KMS-11 (cell line): ENCODE data around the gene FKBP5.

Experiments
- H2AFZ ChIP-seq: fragments of 200-600 bp; sonication (generic); 2 replicates; pipeline ENCODE4 v1.6.1; 2016; ENCODE audit warnings: antibody characterized with exemption, mixed run types, low read depth
- H3K27ac ChIP-seq: fragments of 200-600 bp; sonication (generic); 2 replicates; pipeline ENCODE4 v1.6.1; 2016; ENCODE audit warnings: mild to moderate bottlenecking, mixed run types
- H3K27me3 ChIP-seq: fragments of 200-600 bp; sonication (generic); 2 replicates; pipeline ENCODE4 v1.6.1; 2017; ENCODE audit warnings: mild to moderate bottlenecking, low read depth, mixed run types, moderate library complexity; ENCODE audit not compliant: insufficient read depth
- H3K36me3 ChIP-seq: fragments of 200-600 bp; sonication (generic); 2 replicates; pipeline ENCODE4 v1.6.1; 2017; ENCODE audit warnings: mild to moderate bottlenecking, mixed run types; ENCODE audit not compliant: insufficient read depth
- H3K4me1 ChIP-seq: fragments of 200-600 bp; sonication (generic); 2 replicates; pipeline ENCODE4 v1.6.1; 2016; ENCODE audit warnings: mild to moderate bottlenecking, low read depth, mixed run types; ENCODE audit not compliant: poor library complexity, severe bottlenecking
- H3K4me2 ChIP-seq: fragments of 200-600 bp; sonication (generic); 2 replicates; pipeline ENCODE4 v1.7.0; 2016; ENCODE audit warnings: mild to moderate bottlenecking, mixed run types
- H3K4me3 ChIP-seq: fragments of 200-600 bp; sonication (generic); IDR thresholded peaks from 2 replicates; pipeline ENCODE4 v1.6.1; 2017; ENCODE audit warnings: low read depth, low read length, mixed read lengths; ENCODE audit not compliant: insufficient read depth
- H3K79me2 ChIP-seq: fragments of 200-600 bp; sonication (generic); 2 replicates; pipeline ENCODE4 v1.6.1; 2016; ENCODE audit warnings: low read depth, mixed run types; ENCODE audit not compliant: insufficient read depth
- H3K9ac ChIP-seq: fragments of 200-600 bp; sonication (generic); 2 replicates; pipeline ENCODE4 v1.6.1; 2016; ENCODE audit warnings: mild to moderate bottlenecking, mixed run types
- H4K20me1 ChIP-seq: fragments of 200-600 bp; sonication (generic); 2 replicates; pipeline ENCODE4 v1.6.1; 2016; ENCODE audit warnings: mild to moderate bottlenecking, mixed run types; ENCODE audit not compliant: insufficient read depth
- TF ChIP-seq, protein P1 (sequence below): fragments of 200-600 bp; sonication (generic); conservative IDR thresholded peaks from 2 replicates; pipeline ENCODE4 v1.6.1; 2017; ENCODE audit warnings: low read depth, mild to moderate bottlenecking, antibody characterized with exemption, low read length, moderate library complexity, mixed read lengths

Gene FKBP5

DNA sequence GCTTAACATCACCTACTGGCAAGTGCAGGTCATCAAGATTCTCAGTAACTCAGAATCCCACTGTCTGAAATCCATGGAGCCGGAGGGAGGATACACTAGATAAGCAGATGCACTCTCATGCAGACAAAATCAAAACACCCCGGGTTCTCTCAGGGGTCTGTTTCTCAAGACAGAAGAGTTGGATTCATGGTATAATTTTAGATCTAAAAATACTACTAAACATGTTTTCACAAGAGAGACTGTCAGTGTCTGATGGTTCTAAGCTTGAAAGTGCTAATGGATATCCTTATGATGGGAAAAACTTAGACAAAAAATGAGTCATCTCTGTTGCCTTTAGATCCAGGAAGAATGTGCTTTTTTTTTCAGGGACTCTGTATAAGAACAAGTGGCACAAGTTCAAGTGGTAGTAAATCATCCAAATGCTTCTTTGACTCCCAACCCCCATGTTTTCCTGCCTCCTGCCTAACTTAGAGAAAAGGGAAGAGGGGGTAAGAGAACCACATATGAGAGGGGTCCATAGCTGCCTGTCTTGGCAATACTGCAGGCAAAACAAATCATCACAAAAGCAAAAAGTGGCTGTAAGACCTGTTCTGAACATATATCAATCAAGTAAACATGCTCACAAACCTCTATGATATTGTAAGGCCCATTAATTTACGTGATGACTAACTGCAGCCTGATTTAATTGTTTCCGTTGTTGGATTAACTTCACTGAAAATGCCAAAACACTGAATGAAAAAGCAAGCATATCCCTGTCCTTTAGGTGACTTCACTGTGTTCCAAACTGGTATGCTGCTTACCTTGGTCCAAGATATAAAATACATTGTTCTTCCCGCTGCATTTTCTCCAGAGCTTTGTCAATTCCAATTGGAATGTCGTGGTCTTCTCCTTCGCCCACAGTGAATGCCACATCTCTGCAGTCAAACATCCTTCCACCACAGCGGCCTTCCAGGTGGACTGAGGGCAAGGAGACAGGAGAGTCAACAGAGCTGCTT, 92.0 kb downstream of the FKBP5 start:
- Histone ChIP-seq H3K27ac (no peak overlapping the region), H3K27me3 (no peaks in the 10 kb centered on the region), H3K9ac (no peak overlapping the region), H3K4me1 (peaks cover 35% of the 10 kb centered on the region), H2AFZ (no peak overlapping the region), H3K36me3 (no peaks in the 10 kb centered on the region), H3K4me3 (no peak overlapping the region), H4K20me1 (no peaks in the 10 kb centered on the region), H3K79me2 (peaks cover 15% of the 10 kb centered on the region; the same call in 1 of the 2 replicates), H3K4me2 (no peak overlapping the region)
- TF ChIP-seq, protein P1, sequence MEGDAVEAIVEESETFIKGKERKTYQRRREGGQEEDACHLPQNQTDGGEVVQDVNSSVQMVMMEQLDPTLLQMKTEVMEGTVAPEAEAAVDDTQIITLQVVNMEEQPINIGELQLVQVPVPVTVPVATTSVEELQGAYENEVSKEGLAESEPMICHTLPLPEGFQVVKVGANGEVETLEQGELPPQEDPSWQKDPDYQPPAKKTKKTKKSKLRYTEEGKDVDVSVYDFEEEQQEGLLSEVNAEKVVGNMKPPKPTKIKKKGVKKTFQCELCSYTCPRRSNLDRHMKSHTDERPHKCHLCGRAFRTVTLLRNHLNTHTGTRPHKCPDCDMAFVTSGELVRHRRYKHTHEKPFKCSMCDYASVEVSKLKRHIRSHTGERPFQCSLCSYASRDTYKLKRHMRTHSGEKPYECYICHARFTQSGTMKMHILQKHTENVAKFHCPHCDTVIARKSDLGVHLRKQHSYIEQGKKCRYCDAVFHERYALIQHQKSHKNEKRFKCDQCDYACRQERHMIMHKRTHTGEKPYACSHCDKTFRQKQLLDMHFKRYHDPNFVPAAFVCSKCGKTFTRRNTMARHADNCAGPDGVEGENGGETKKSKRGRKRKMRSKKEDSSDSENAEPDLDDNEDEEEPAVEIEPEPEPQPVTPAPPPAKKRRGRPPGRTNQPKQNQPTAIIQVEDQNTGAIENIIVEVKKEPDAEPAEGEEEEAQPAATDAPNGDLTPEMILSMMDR = no peak

- H3K79me2 ChIP-seq = peaks cover 7% of the 10 kb centered on the region; the same call in 1 of the 2 replicates
- H3K4me3 ChIP-seq = no peak overlapping the region
- no peak overlapping the region for H2AFZ ChIP-seq
- no peak overlapping the region for H3K4me2 ChIP-seq
- H3K27ac ChIP-seq = no peak overlapping the region
- H3K27me3 ChIP-seq = no peaks in the 10 kb centered on the region
- H3K9ac ChIP-seq = no peak overlapping the region
- H3K4me1 ChIP-seq = peaks cover 20% of the 10 kb centered on the region
- TF ChIP-seq, protein P1 = no peak
- H3K36me3 ChIP-seq = no peaks in the 10 kb centered on the region
- no peaks in the 10 kb centered on the region for H4K20me1 ChIP-seq
Observed at GRCh38 chr6:35594503-35595186, 94.1 kb downstream of the FKBP5 start.

DNA sequence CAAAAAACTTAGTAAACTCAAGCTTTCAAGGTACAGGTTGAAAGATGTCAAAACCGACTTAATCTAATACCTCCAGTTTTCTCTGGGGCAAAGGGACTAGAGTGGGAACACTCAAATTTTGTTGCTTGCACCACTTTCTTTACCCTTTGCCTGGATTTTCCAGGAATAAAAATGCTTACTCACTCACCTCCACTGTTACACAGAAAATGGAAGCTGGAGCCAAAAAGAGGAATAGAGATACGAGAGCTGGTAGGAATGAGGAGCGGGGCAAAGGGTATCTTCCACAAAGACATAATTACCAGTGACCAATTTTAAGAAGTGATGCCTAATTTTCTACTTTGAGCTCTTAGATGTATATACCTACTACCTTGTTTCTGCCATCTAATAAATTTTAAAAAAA, 96.5 kb downstream of the FKBP5 start:
- Histone ChIP-seq H4K20me1 (no peaks in the 10 kb centered on the region), H2AFZ (no peak overlapping the region), H3K9ac (no peak overlapping the region), H3K36me3 (no peaks in the 10 kb centered on the region), H3K4me1 (peaks cover 12% of the 10 kb centered on the region), H3K27me3 (no peaks in the 10 kb centered on the region), H3K79me2 (no peaks in the 10 kb centered on the region), H3K4me2 (no peak overlapping the region), H3K4me3 (no peak overlapping the region), H3K27ac (no peak overlapping the region)
- TF ChIP-seq, protein P1 = no peak

DNA sequence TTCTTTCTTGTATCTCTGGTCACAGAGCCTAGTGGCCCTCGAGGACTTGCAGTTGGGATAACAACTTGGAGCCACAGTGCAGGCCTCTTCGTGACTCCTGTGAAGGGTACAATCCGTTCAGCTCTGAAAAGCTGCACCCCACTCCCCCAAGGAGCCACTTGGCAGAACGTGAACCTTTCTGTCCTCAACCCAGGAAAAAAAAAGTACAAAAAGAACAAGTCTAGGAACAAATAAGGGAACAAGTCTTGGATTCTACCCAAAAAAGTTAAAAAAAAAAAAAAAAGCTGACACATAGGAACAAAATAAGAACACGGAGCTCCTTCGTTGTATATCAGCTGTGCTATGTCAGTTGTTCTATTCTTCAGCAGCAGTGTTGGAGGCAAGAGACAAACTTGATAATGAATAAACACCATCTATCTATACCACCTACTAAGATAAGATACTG, 98.1 kb downstream of the FKBP5 start:
- no peak overlapping the region for H3K9ac ChIP-seq
- H2AFZ ChIP-seq = no peak overlapping the region
- H3K36me3 ChIP-seq = no peaks in the 10 kb centered on the region
- H3K79me2 ChIP-seq = no peaks in the 10 kb centered on the region
- H4K20me1 ChIP-seq = no peaks in the 10 kb centered on the region
- TF ChIP-seq, protein P1 = no peak
- no peak overlapping the region for H3K27ac ChIP-seq
- no peaks in the 10 kb centered on the region for H3K27me3 ChIP-seq
- H3K4me2 ChIP-seq = no peak overlapping the region
- H3K4me3 ChIP-seq = no peak overlapping the region
- H3K4me1 ChIP-seq = peaks cover 12% of the 10 kb centered on the region
